ENCODE measurements around the gene DHX32.

GRCh38 chr10:125844751-125845221 lies 36.3 kb downstream of the DHX32 start:
- no peak for TF ChIP-seq CTCF (IDR thresholded peaks at IDR 0.05)
- no peak for TF ChIP-seq POLR2A (IDR thresholded peaks at IDR 0.05)

All from uterus (tissue), 2 donors.